GM18951 (cell line): ENCODE measurements around the gene CNST.
"Not testable (repeated sequence)": the region's sequence is repeated elsewhere in the genome, so short reads cannot be mapped to it uniquely, and the experiment has no call there.

Experiments used
- POLR2A ChIP-seq: IDR thresholded peaks from 4 replicates; pipeline ENCODE4 v1.6.1; 2011; ENCODE audit warnings: mild to moderate bottlenecking; ENCODE audit not compliant: insufficient read length, insufficient read depth; ENCODE audit errors: extremely low read depth
- in situ Hi-C: fragments of 300-500 bp; cut with MboI; formaldehyde crosslinking; loops from one replicate; pipeline ENCODE4 v1.12.0; 2022; ENCODE audit warnings: low sequenced_read_pairs, mixed read lengths, inconsistent platforms; ENCODE audit not compliant: unreplicated experiment

The CNST gene

DNA sequence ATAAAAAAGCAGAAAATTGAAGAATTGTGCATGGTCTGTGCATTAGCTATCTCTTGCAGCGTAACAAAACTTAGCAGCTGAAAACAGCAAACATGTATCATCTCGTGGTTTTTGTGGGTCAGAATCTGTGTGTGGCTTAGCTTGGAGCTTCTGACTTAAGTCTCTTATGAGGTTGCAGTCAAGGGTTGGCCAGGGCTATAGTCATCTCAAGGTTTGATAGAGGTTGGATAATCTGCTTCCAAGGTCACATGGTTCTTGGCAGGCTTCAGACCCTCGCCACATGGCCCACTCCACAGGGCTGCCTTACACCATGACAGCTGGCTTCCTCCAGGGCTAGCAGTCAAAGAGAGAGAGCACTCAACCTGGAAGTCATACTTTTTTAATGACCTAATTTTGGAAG is 35.9 kb downstream of the CNST start:
- in situ Hi-C loops, result no loop called here
- no peak for TF ChIP-seq POLR2A

- in situ Hi-C loops, result not testable (repeated sequence)
Observed at GRCh38 chr1:246605231-246605630, 39.0 kb downstream of the CNST start.

DNA sequence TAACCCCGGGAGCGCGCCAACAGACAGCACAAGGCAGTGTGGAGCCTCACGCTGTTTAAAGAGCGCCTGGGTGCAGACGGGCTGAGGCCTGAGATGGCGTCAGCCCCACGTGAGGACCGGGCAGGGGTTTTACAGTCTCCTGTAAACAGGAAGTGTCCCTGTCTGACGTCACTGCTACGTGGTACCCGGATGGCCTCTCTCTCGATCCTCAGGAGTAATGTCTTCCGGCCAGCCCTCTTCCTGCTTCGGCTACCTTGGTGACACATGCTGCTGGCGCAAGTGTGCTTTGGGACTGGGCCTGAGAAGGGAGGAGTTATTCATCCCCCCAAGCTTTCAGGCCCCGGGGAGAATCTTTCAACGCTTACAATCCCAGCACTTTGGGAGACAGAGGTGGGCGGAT is 41.2 kb downstream of the CNST start:
- TF ChIP-seq POLR2A, result no peak
- in situ Hi-C loops, result no loop called here

- TF ChIP-seq POLR2A, result no peak
Observed at GRCh38 chr1:246608616-246609376, 42.5 kb downstream of the CNST start.

GRCh38 chr1:246609632-246610031 is 43.4 kb downstream of the CNST start:
- TF ChIP-seq POLR2A, result no peak
- in situ Hi-C loops, result no loop called here

More at GRCh38 chr1:246608616-246609376, 42.5 kb downstream of the CNST start:
- in situ Hi-C loops, result no loop called here

DNA sequence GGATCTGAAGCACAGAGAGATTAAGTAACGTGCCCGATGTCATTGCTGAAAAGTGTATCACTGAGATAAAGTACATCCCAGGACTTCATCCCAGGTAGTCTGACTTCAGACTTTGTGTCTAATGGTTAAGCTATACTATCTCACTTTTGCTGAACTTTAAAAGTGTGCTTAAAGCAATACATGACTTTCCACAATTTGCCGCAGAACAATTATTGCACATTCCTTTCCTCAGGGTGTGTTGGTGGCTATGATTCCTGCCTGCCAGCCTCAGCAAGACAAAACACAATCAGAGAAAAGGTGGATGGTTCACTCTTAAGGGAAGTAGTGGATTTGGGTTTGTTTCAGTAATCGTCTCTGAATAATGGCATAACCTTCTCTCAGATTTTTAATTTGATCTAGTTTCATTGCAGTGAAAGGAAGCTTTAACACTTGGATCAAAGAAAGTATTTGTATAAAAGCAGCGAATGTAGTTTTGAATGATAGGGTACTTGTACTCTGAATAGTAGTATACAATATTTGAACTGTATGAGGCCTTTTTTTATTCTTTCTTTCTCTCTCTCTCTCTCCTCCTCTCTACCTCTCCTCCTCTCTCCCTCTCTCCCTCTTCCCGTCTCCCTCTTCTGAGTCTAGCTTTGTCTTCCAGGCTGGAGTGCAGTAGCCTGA is 47.0 kb downstream of the CNST start:
- in situ Hi-C loops, result no loop called here

DNA sequence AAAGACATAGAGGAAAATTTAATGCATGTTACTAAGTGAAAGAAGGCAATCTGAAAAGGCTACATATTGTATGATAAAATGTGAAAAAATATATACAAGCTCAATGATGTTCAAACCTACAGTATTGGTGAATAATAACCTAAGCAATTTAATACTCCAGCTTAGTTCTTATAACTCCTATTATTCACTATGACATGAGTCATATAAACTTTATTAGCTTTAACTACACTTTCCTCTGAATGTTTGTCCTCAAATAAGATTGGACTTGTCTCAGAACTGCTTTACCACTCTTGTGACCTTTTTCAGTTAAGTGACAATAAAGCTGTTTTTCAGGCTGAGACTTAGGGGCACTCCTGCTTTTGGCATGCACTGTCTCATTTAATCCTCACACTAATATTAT is 50.9 kb downstream of the CNST start:
- TF ChIP-seq POLR2A, result no peak
- in situ Hi-C loops, result no loop called here

More for the DNA sequence above, 47.0 kb downstream of the CNST start:
- TF ChIP-seq POLR2A, result no peak

GRCh38 chr1:246617768-246618167 is 51.5 kb downstream of the CNST start:
- no peak for TF ChIP-seq POLR2A
- in situ Hi-C loops, result no loop called here

DNA sequence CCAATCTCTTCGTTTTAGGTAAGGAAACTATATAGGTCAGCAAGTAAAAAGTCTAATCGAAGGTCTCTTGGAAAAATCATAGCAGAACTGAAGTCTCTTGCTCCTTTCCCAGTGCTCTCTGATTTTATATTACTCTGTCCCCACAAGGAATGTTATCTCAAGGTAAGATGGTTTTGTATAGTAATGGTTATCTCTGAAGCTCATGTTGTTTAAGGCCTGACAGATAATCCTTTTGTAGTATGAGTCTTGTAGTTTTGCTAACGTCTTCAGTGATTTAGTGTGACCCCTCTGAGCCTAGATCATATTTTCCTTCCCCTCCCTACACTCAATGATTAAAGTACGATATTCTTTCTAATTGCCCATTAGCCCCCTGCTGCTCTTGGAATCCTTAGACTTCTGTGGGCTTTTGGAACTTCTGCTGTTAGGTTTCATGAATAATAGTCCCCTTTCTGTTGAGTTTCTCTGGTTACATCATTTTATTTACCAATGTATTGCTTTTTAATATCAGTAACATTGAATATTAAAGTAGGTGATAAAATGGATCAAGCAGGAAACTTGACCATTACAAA is 52.1 kb downstream of the CNST start:
- no peak for TF ChIP-seq POLR2A
- in situ Hi-C loops, result no loop called here

DNA sequence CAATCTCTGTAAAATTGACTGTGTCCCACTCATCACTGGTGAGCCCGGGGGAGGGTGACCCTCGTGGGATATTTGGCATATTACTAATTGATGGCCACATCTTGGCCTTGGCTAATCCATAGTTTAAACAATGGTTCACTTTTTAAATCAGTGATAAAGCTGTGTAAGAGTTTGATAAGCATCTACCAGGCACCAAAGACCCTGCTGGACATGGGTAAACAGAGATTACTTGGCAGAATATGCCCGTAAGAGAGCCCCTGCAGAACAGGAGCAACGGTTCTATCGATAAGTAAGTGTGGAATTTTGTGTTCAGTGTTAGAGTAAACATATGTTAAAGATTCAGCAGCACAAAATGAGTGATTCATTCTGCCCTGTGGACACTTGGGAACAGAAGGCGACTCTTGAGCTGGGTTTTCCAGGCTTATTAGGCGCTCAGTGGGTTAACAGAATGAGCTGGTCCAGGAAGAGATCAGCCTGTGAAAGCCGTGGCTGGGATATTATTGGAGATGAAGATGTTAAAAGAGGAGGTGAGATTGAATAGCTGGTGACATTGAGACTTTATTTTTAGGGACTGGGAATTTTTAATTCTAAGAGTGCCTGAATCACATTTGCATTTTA is 55.9 kb downstream of the CNST start:
- TF ChIP-seq POLR2A, result no peak
- in situ Hi-C loops, result no loop called here

GRCh38 chr1:246624091-246624490 is 57.8 kb downstream of the CNST start:
- in situ Hi-C loops, result no loop called here
- TF ChIP-seq POLR2A, result no peak

DNA sequence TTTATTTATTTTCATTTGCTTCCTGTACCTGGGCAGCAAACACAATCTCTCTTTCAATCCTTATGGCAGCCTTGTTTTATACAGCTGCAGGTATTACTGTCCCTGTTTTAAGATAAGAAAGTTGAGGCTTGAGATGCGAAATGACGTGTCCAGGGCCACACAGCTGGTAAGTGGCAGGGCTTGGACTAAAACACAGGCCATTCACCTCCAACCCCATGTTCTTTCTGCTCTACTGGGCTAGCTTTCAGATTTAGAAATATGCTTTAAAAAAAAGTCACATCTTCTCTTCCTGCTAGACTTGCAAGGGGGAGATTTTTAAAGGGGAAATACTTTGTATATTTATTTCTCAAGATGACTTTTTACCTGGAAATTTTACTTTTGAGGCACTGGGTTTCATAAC is 62.8 kb downstream of the CNST start:
- no peak for TF ChIP-seq POLR2A
- in situ Hi-C loops, result no loop called here

DNA sequence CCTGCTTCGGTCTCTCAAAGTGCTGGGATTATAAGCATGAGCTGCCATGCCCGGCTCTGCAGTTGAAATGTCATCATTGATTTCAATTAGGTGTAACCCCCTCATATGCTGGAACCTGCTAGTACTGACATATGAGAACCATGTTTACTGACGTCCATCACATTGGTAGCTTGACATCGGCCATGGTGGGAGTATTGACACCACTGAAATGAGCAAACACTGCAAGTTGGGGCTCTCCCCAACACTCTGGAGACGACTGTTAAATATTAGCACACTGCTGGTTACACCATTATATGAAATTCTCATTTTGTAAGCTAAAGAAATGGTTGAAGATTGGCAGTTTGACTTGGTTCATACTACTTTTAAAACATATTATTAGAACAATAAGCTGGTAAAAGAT is 63.7 kb downstream of the CNST start:
- TF ChIP-seq POLR2A, result no peak
- in situ Hi-C loops, result no loop called here
